Large intestine (tissue), 3 donors: ENCODE data around the gene DICER1. TPM values are rescaled to one million over a fixed set of nuclear protein-coding genes. Genes with fewer than 3 reads are reported as not detected.

Experiments used
- DNase-seq, 2 donors: peaks; one replicate each; pipeline versions ENCODE4 v3.0.0 to v3.0.0-alpha.2; 2013
- H3K27ac ChIP-seq: one replicate; pipeline ENCODE4 v1.5.1; 2013; ENCODE audit warnings: low read length
- H3K27me3 ChIP-seq: 2 replicates; pipeline ENCODE4 v1.6.1; 2013; ENCODE audit warnings: low read length; ENCODE audit not compliant: control insufficient read depth, insufficient read depth
- H3K36me3 ChIP-seq: 2 replicates; pipeline ENCODE4 v1.6.1; 2013; ENCODE audit warnings: low read length; ENCODE audit not compliant: control insufficient read depth, insufficient read depth
- H3K4me1 ChIP-seq: one replicate; pipeline ENCODE4 v1.6.1; 2013; ENCODE audit warnings: low read length; ENCODE audit not compliant: control insufficient read depth, insufficient read depth
- H3K4me3 ChIP-seq: one replicate; pipeline ENCODE4 v1.5.1; 2013; ENCODE audit warnings: low read length
- H3K9me3 ChIP-seq: one replicate; pipeline ENCODE4 v1.6.1; 2013; ENCODE audit warnings: mild to moderate bottlenecking, low read depth, low read length, moderate library complexity; ENCODE audit not compliant: control insufficient read depth
- WGBS: methylation state at CpG from one replicate; pipeline ENCODE4 v1.1.5; 2013; ENCODE audit warnings: low lambda C conversion rate; ENCODE audit not compliant: insufficient coverage; 5-methylcytosine and 5-hydroxymethylcytosine counted together
- polyA plus RNA-seq: library from polyadenylated mRNA; unstranded; fragments of 120-200 nt; gene quantifications from one replicate; pipeline ENCODE4 v1.2.1, GENCODE V29; 2013

DICER1 gene
- polyA plus RNA-seq, 1 donor, result 32.2 TPM

DNA sequence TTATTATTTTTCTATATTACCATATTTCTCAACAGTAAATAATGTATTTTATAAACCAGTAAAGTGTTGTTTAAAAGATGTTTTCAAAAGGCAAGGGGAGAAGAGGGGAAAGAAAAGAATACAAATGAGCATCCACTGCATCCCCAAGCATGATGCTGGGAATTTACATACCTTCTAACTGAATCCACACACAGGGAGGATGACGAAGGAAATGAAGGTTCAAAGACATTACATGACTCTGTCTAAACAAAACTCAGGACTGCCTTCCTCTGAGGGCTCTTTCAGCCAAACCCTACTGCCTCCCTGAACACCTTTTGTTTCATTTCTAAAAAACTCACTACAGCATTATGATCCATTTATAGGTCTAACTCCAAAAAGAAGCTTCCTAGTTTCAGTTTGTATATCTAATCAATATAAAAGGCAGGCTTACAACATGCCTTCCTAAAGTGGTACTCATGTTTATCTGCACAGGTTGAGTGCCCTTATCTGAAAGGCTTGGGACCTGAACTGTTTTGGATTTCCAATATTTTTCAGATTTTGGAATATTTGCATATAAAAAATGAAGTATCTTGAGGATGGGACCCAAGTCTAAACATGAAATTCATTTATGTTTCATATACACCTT lies 30.3 kb downstream of the DICER1 start:
- H3K4me1 ChIP-seq, result no peaks in the 10 kb centered on the region
- no peak overlapping the region for H3K27ac ChIP-seq
- no CpG with 5 or more reads among the region's 1 CpG for WGBS
- no peaks in the 10 kb centered on the region for H3K9me3 ChIP-seq
- H3K27me3 ChIP-seq, result no peaks in the 10 kb centered on the region
- no peak for DNase-seq
- H3K36me3 ChIP-seq, result peaks cover 47% of the 10 kb centered on the region
- no peak overlapping the region for H3K4me3 ChIP-seq

DNA sequence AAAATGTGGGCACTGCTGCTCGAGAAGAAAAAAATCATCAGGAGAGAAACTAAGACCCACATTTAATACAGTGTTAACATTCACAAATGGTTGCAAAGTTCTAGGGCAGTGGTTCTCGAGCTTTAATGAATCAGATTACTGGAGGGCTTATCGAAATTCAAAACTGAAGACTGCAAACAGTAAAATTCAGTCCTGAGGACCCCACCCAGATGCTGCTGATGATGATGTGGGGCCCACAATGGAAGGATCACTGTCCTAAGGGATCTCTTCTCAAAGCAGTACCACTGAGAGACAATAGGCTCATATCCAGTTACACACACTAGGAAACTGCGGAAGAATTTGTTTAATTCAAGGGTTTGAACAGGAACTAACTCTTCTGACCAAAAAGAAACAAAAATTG lies 31.4 kb downstream of the DICER1 start:
- Histone ChIP-seq H3K4me3 (no peak overlapping the region), H3K4me1 (no peaks in the 10 kb centered on the region), H3K27me3 (no peaks in the 10 kb centered on the region), H3K9me3 (no peaks in the 10 kb centered on the region), H3K27ac (no peak overlapping the region), H3K36me3 (peaks cover 41% of the 10 kb centered on the region)
- 70% methylated on average over 1 of the region's 4 CpGs for WGBS
- DNase-seq, result no peak

- H3K36me3 ChIP-seq, result peaks cover 37% of the 10 kb centered on the region
- H3K4me3 ChIP-seq, result no peak overlapping the region
- WGBS, result no CpG with 5 or more reads among the region's 3 CpGs
- H3K9me3 ChIP-seq, result no peaks in the 10 kb centered on the region
- H3K27me3 ChIP-seq, result no peaks in the 10 kb centered on the region
- H3K4me1 ChIP-seq, result no peaks in the 10 kb centered on the region
- no peak overlapping the region for H3K27ac ChIP-seq
- DNase-seq, result no peak
Observed at GRCh38 chr14:95125221-95125620, 32.1 kb downstream of the DICER1 start.

DNA sequence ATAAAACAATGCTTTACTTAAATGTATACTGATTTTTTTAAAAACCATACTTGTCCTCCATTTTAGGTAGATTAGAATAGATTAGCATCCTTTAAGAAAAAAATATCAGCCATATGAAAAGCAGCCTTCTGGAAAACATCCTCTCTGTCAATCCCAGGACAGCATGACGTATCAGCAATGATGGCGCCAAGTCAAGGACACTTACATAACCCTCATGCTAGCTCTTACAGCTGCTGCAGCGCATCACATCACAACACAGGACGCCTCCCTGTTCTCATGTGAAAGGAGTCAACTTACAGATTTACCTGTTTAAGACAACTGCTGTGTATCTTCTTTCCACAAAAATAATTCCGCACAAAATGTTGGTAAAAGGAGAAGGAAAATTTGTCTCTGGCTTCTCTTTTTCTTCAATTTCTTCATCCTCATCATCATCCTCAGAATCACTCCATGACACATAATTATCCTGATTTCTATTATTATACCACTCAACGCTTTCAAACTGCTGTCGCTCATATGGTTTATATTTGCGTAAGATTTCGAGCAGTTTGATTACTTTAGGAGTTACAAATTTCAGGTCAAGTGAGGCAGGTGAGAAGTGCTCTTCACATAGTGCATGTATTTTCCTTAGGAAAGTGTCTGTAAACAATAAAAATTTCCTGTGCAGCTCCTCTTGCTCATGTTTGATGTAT lies 33.3 kb downstream of the DICER1 start:
- no peak overlapping the region for H3K27ac ChIP-seq
- DNase-seq, result no peak
- H3K9me3 ChIP-seq, result no peaks in the 10 kb centered on the region
- H3K4me1 ChIP-seq, result no peaks in the 10 kb centered on the region
- H3K36me3 ChIP-seq, result peaks cover 31% of the 10 kb centered on the region
- H3K4me3 ChIP-seq, result no peak overlapping the region
- H3K27me3 ChIP-seq, result no peaks in the 10 kb centered on the region
- WGBS, result 95% methylated on average over 5 of the region's 9 CpGs

DNA sequence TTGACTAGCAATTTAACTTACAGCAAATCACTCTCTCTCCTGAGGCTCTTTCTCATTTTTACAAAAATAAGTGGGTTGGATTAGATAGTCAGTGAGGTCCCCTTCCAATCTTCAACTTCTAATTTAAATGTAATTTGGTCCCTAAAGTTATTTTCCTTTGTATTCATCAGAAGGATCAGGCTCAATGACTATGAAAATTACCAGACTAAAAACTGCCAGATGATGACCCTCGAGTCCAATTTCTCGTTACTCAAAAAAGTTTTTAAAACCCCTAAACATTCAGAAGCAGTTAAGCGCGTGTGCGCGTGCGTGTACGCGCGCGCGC lies 34.7 kb downstream of the DICER1 start:
- DNase-seq, result no peak
- WGBS, result 99% methylated on average over 11 of the region's 12 CpGs
- H3K36me3 ChIP-seq, result peaks cover 37% of the 10 kb centered on the region

GRCh38 chr14:95121911-95122620 lies 35.3 kb downstream of the DICER1 start:
- H3K4me3 ChIP-seq, result no peak overlapping the region
- no peak overlapping the region for H3K27ac ChIP-seq
- peaks cover 39% of the 10 kb centered on the region for H3K36me3 ChIP-seq
- no peaks in the 10 kb centered on the region for H3K4me1 ChIP-seq
- H3K9me3 ChIP-seq, result no peaks in the 10 kb centered on the region
- no peaks in the 10 kb centered on the region for H3K27me3 ChIP-seq
- 100% methylated on average over 1 of the region's 6 CpGs for WGBS
- no peak for DNase-seq

More for the DNA sequence above, 34.7 kb downstream of the DICER1 start:
- Histone ChIP-seq H3K27ac (no peak overlapping the region), H3K27me3 (no peaks in the 10 kb centered on the region), H3K9me3 (no peaks in the 10 kb centered on the region), H3K4me1 (no peaks in the 10 kb centered on the region), H3K4me3 (no peak overlapping the region)

DNA sequence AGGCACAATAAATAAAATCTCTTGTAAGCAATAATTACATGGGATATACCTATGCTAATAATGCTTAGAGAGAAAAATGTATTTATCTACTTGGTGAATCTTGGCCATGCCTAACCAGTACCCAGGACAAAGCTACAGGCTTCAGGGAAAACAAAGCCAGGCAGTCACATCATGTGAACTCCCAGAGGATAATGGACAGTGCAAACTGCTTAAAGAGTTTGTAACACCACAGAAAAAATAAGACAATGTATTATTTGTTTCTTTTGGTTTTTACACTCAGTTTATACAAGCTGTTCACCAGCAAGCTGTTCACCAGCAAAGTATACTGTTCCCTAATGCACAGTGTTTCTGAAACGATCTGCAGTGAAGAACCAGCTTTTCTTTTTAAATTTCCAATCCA lies 38.0 kb downstream of the DICER1 start:
- WGBS, result no CpG with 5 or more reads among the region's 1 CpG
- DNase-seq, result no peak
- H3K4me1 ChIP-seq, result no peaks in the 10 kb centered on the region
- H3K27ac ChIP-seq, result no peak overlapping the region
- no peaks in the 10 kb centered on the region for H3K27me3 ChIP-seq
- H3K4me3 ChIP-seq, result no peak overlapping the region
- peaks cover 43% of the 10 kb centered on the region for H3K36me3 ChIP-seq
- H3K9me3 ChIP-seq, result no peaks in the 10 kb centered on the region

GRCh38 chr14:95117937-95118721 lies 39.2 kb downstream of the DICER1 start:
- Histone ChIP-seq H3K36me3 (peaks cover 38% of the 10 kb centered on the region), H3K27ac (no peak overlapping the region), H3K27me3 (no peaks in the 10 kb centered on the region), H3K4me3 (no peak overlapping the region), H3K9me3 (no peaks in the 10 kb centered on the region), H3K4me1 (no peaks in the 10 kb centered on the region)
- no peak for DNase-seq
- WGBS, result no CpG with 5 or more reads among the region's 14 CpGs

GRCh38 chr14:95113476-95113875 lies 43.9 kb downstream of the DICER1 start:
- H3K36me3 ChIP-seq, result peaks cover 58% of the 10 kb centered on the region
- 100% methylated on average over 1 of the region's 4 CpGs for WGBS
- no peak for DNase-seq
- H3K27ac ChIP-seq, result no peak overlapping the region
- H3K9me3 ChIP-seq, result no peaks in the 10 kb centered on the region
- no peaks in the 10 kb centered on the region for H3K27me3 ChIP-seq
- H3K4me1 ChIP-seq, result no peaks in the 10 kb centered on the region
- no peak overlapping the region for H3K4me3 ChIP-seq

DNA sequence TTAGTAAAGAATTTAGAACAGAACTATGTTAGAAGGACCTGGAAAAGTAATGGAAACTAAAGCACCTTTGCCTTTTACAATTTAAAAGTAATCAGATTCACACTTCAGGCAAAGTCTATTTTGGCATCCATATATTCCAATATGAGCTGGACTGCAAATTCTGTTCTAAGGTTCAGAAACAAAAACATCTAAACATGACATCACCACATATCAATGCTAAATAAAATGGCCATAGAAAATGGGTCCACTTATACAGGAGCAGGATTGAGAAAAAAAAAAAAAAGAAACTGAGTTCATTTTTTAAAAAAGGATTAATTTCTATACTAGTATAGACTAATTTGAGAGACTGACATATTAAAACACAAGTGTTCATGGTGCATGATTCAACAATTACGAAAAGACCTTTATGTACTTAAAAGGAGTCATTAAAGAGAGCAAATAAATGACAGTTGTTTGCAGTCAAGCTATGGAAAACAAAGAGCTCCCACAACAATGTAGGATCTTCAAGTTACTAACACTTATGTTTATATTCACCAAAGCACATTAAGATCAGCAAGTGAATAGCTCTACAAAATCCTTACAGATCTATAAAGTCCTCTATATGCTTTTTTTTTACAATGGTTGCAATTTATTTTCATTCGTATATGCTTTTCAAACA lies 45.7 kb downstream of the DICER1 start:
- H3K9me3 ChIP-seq, result no peaks in the 10 kb centered on the region
- H3K4me3 ChIP-seq, result no peak overlapping the region
- no peaks in the 10 kb centered on the region for H3K4me1 ChIP-seq
- no peak for DNase-seq
- H3K27ac ChIP-seq, result no peak overlapping the region
- H3K27me3 ChIP-seq, result no peaks in the 10 kb centered on the region
- H3K36me3 ChIP-seq, result peaks cover 65% of the 10 kb centered on the region
- WGBS, result 80% methylated on average over 2 of the region's 2 CpGs
